Smooth muscle cell (in vitro differentiated cells): ENCODE results near the gene EVI5. TPM values are rescaled to one million over a fixed set of nuclear protein-coding genes. Genes with fewer than 3 reads are reported as not detected.

Source experiments
- DNase-seq: peaks from one replicate; lab custom pipeline; 2025; ENCODE audit not compliant: unreplicated experiment; lab: John Stamatoyannopoulos, UW
- H2AFZ ChIP-seq: fragments of 200-600 bp; sonication (generic); 2 replicates; pipeline ENCODE4 v1.6.0; 2016; ENCODE audit warnings: antibody characterized with exemption, low read depth, mild to moderate bottlenecking
- H3F3A ChIP-seq: fragments of 200-600 bp; sonication (generic); 2 replicates; pipeline ENCODE4 v1.6.0; 2017; ENCODE audit warnings: antibody characterized with exemption, low read depth
- H3K27ac ChIP-seq: fragments of 200-600 bp; sonication (generic); 2 replicates; pipeline ENCODE4 v1.5.1; 2016; ENCODE audit warnings: low read depth, mild to moderate bottlenecking
- H3K27me3 ChIP-seq: fragments of 200-600 bp; sonication (generic); 2 replicates; pipeline ENCODE4 v1.6.1; 2016; ENCODE audit warnings: low read depth, mild to moderate bottlenecking
- H3K36me3 ChIP-seq: fragments of 200-600 bp; sonication (generic); 2 replicates; pipeline ENCODE4 v1.5.1; 2016; ENCODE audit warnings: low read depth
- H3K4me1 ChIP-seq: fragments of 200-600 bp; sonication (generic); 2 replicates; pipeline ENCODE4 v1.5.1; 2016; ENCODE audit warnings: low read depth
- H3K4me2 ChIP-seq: fragments of 200-600 bp; sonication (generic); 2 replicates; pipeline ENCODE4 v1.6.0; 2016; ENCODE audit warnings: mild to moderate bottlenecking
- H3K4me3 ChIP-seq: fragments of 200-600 bp; sonication (generic); 2 replicates; pipeline ENCODE4 v1.5.1; 2016; ENCODE audit warnings: mild to moderate bottlenecking
- H3K79me2 ChIP-seq: fragments of 200-600 bp; sonication (generic); 2 replicates; pipeline ENCODE4 v1.6.0; 2016; ENCODE audit warnings: low read depth, mild to moderate bottlenecking
- H3K9ac ChIP-seq: fragments of 200-600 bp; sonication (generic); 2 replicates; pipeline ENCODE4 v1.6.0; 2016; ENCODE audit warnings: low read depth
- H3K9me3 ChIP-seq: fragments of 200-600 bp; sonication (generic); replicated peaks from 2 replicates; pipeline ENCODE4 v1.5.1; 2016; ENCODE audit warnings: low read depth
- H4K20me1 ChIP-seq: fragments of 200-600 bp; sonication (generic); 2 replicates; pipeline ENCODE4 v1.6.0; 2016; ENCODE audit warnings: low read depth
- CTCF ChIP-seq: fragments of 200-600 bp; sonication (generic); IDR thresholded peaks from 2 replicates; pipeline ENCODE4 v1.5.1; 2017; ENCODE audit warnings: borderline replicate concordance, mild to moderate bottlenecking, antibody characterized with exemption; ENCODE audit not compliant: insufficient read depth, poor library complexity, severe bottlenecking
- WGBS: methylation state at CpG from one replicate; pipeline ENCODE4 v1.1.7; 2016; ENCODE audit warnings: low lambda C conversion rate; 5-methylcytosine and 5-hydroxymethylcytosine counted together
- polyA plus RNA-seq: library from polyadenylated mRNA; unstranded; fragments of >200 nt; fragmentation: Nextera tagmentation; extraction: Ambion mirVana; gene quantifications from 2 replicates; pipeline ENCODE4 v1.2.1, GENCODE V29; 2016
- total RNA-seq: library from RNA; depleted of rRNA; stranded (reverse); fragments of >200 nt; gene quantifications from 2 replicates; pipeline ENCODE4 v1.2.3, GENCODE V29; 2014

EVI5 gene
- total and polyA plus RNA-seq, 2 experiments from 2014 or later: 35.4 to 47.6 TPM

GRCh38 chr1:92515796-92516201, 269.1 kb downstream of the EVI5 start:
- no peak overlapping the region for H3K9ac ChIP-seq
- no peaks in the 10 kb centered on the region for H3F3A ChIP-seq
- 95% methylated on average over 3 of the region's 3 CpGs for WGBS
- no peaks in the 10 kb centered on the region for H3K9me3 ChIP-seq
- H3K27me3 ChIP-seq: no peaks in the 10 kb centered on the region
- no peak overlapping the region for H3K4me2 ChIP-seq
- H2AFZ ChIP-seq: no peak overlapping the region
- no peaks in the 10 kb centered on the region for H3K36me3 ChIP-seq
- H4K20me1 ChIP-seq: no peaks in the 10 kb centered on the region
- H3K4me1 ChIP-seq: no peaks in the 10 kb centered on the region
- no peak overlapping the region for H3K4me3 ChIP-seq
- H3K27ac ChIP-seq: no peak overlapping the region
- no peak for DNase-seq
- H3K79me2 ChIP-seq: no peaks in the 10 kb centered on the region
- TF ChIP-seq CTCF: no peak

- H3K27me3 ChIP-seq: no peaks in the 10 kb centered on the region
- H3K4me2 ChIP-seq: no peak overlapping the region
- H3K4me1 ChIP-seq: no peaks in the 10 kb centered on the region
- no peak overlapping the region for H3K4me3 ChIP-seq
- 96% methylated on average over 4 of the region's 4 CpGs for WGBS
- H3K36me3 ChIP-seq: no peaks in the 10 kb centered on the region
- TF ChIP-seq CTCF: no peak
- no peaks in the 10 kb centered on the region for H3K9me3 ChIP-seq
- no peaks in the 10 kb centered on the region for H4K20me1 ChIP-seq
- no peak overlapping the region for H3K9ac ChIP-seq
- no peaks in the 10 kb centered on the region for H3K79me2 ChIP-seq
- H3F3A ChIP-seq: no peaks in the 10 kb centered on the region
- H2AFZ ChIP-seq: no peak overlapping the region
- no peak for DNase-seq
- H3K27ac ChIP-seq: no peak overlapping the region
Measured at GRCh38 chr1:92511541-92511940, 273.4 kb downstream of the EVI5 start.

GRCh38 chr1:92509619-92510018, 275.3 kb downstream of the EVI5 start:
- Histone ChIP-seq H3K4me3 (no peak overlapping the region), H3K27ac (no peak overlapping the region), H3F3A (no peaks in the 10 kb centered on the region), H3K27me3 (no peaks in the 10 kb centered on the region), H3K9ac (no peak overlapping the region), H3K36me3 (no peaks in the 10 kb centered on the region), H3K79me2 (no peaks in the 10 kb centered on the region), H3K4me1 (no peaks in the 10 kb centered on the region), H3K4me2 (no peak overlapping the region), H4K20me1 (no peaks in the 10 kb centered on the region), H3K9me3 (no peaks in the 10 kb centered on the region), H2AFZ (no peak overlapping the region)
- DNase-seq: no peak
- TF ChIP-seq CTCF: no peak
- WGBS: 97% methylated on average over 1 of the region's 1 CpG

GRCh38 chr1:92505015-92505692, 279.8 kb downstream of the EVI5 start:
- 83% methylated on average over 6 of the region's 6 CpGs for WGBS

More at GRCh38 chr1:92505015-92505692, 279.8 kb downstream of the EVI5 start:
- no peaks in the 10 kb centered on the region for H4K20me1 ChIP-seq
- H3K4me2 ChIP-seq: no peak overlapping the region
- DNase-seq: no peak
- H3K4me3 ChIP-seq: no peak overlapping the region
- no peak overlapping the region for H3K27ac ChIP-seq
- H3F3A ChIP-seq: no peaks in the 10 kb centered on the region
- no peak overlapping the region for H2AFZ ChIP-seq
- H3K79me2 ChIP-seq: no peaks in the 10 kb centered on the region
- H3K36me3 ChIP-seq: no peaks in the 10 kb centered on the region
- no peak for TF ChIP-seq CTCF
- H3K9me3 ChIP-seq: no peaks in the 10 kb centered on the region
- no peaks in the 10 kb centered on the region for H3K27me3 ChIP-seq
- H3K4me1 ChIP-seq: no peaks in the 10 kb centered on the region
- no peak overlapping the region for H3K9ac ChIP-seq
